HepG2 (cell line): ENCODE data around the gene ASTN2. TPM values are rescaled to one million over a fixed set of nuclear protein-coding genes. Genes with fewer than 3 reads are reported as not detected.

Experiments used
- ATAC-seq: fragments of 200-7000 bp; cut with Tn5 transposase; 3 replicates; pipeline ENCODE4 v1.9.1; 2020; ENCODE audit warnings: mild to moderate bottlenecking, moderate library complexity
- BruUV-seq: library from RNA; stranded (reverse); fragments of 400-500 nt; replicated peaks from 2 replicates; lab custom pipeline; 2021; lab: Mats Ljungman, UMichigan
- CTCF ChIA-PET: fragments of 300-600 bp; formaldehyde crosslinking; extraction: SDS; loops from one replicate; lab custom pipeline; 2021; ENCODE audit warnings: low total read pairs, inconsistent platforms, low intra/inter-chr PET ratio; lab: Yijun Ruan, JAX
- POLR2A ChIA-PET: fragments of 350-600 bp; sonication (Branson Sonifier 250); formaldehyde crosslinking; loops from one replicate; lab custom pipeline; 2020; ENCODE audit warnings: antibody characterized with exemption, inconsistent platforms; lab: Yijun Ruan, JAX
- DNase-seq: peaks from one replicate; pipeline ENCODE4 v3.0.0-alpha.2; 2015; ENCODE audit warnings: low spot score
- FAIRE-seq: peaks from 3 replicates; lab custom pipeline; 2011; peaks lifted over from hg19 to GRCh38; lab: Jason Lieb, UNC
- H2AFZ ChIP-seq: one replicate; pipeline ENCODE4 v1.6.1; 2011; ENCODE audit warnings: low read length, inconsistent platforms
- H3K27ac ChIP-seq: fragments of 300-600 bp; 3 replicates; pipeline ENCODE4 v1.8.0; 2011; ENCODE audit warnings: mixed run types, mild to moderate bottlenecking, mixed read lengths, low read length, inconsistent platforms; ENCODE audit not compliant: insufficient read depth; ENCODE audit errors: extremely low read length
- H3K27me3 ChIP-seq, 2 experiments: fragments of 200-600 bp in 1 of 2; 2 replicates in 1 of 2; 3 replicates in 1 of 2; pipeline versions ENCODE4 v1.6.0 to v1.8.0; 2011; ENCODE audit warnings: low read length in 2 of 2, mild to moderate bottlenecking in 2 of 2, moderate library complexity in 2 of 2, inconsistent platforms in 1 of 2; ENCODE audit not compliant: insufficient read depth in 2 of 2, control insufficient read depth in 1 of 2
- H3K36me3 ChIP-seq, 2 experiments: fragments of 200-600 bp in 1 of 2; replicated peaks in 1 of 2; 2 replicates in 1 of 2; 3 replicates in 1 of 2; pipeline versions ENCODE4 v1.5.1 to v1.8.0; 2011; ENCODE audit warnings: low read length in 2 of 2, inconsistent platforms in 1 of 2; ENCODE audit not compliant: insufficient read depth in 2 of 2, control insufficient read depth in 1 of 2
- H3K4me1 ChIP-seq: 2 replicates; pipeline ENCODE4 v1.5.1; 2012; ENCODE audit warnings: low read length, inconsistent platforms; ENCODE audit not compliant: insufficient read depth
- H3K4me2 ChIP-seq: 2 replicates; pipeline ENCODE4 v1.6.0; 2011; ENCODE audit warnings: low read depth, low read length, inconsistent platforms
- H3K4me3 ChIP-seq, 3 experiments: fragments of 200-600 bp in 1 of 3; sonication (generic), shearing (Covaris generic) in 1 of 3; replicated peaks in 1 of 3; 2 replicates each; pipeline ENCODE4 v1.5.1; 2011 to 2016; ENCODE audit warnings: low read length in 3 of 3, inconsistent platforms in 2 of 3, low read depth in 2 of 3, mild to moderate bottlenecking in 2 of 3, control low read depth in 1 of 3, mixed read lengths in 1 of 3; ENCODE audit not compliant: insufficient read depth in 1 of 3
- H3K79me2 ChIP-seq: one replicate; pipeline ENCODE4 v1.6.1; 2011; ENCODE audit warnings: low read length, inconsistent platforms; ENCODE audit not compliant: insufficient read depth
- H3K9ac ChIP-seq: 2 replicates; pipeline ENCODE4 v1.6.0; 2011; ENCODE audit warnings: mild to moderate bottlenecking, low read depth, low read length, inconsistent platforms; ENCODE audit not compliant: insufficient read depth
- H3K9me3 ChIP-seq: 2 replicates; pipeline ENCODE4 v1.5.1; 2012; ENCODE audit warnings: mild to moderate bottlenecking, low read length
- H4K20me1 ChIP-seq: 2 replicates; pipeline ENCODE4 v1.6.0; 2011; ENCODE audit warnings: inconsistent platforms, mild to moderate bottlenecking, low read length, moderate library complexity; ENCODE audit not compliant: insufficient read depth
- ARID3A ChIP-seq: IDR thresholded peaks from 2 replicates; pipeline ENCODE4 v1.6.1; 2012; ENCODE audit warnings: low read depth, low read length, improper control_type of control experiment
- BCL3 ChIP-seq: sonication (generic); formaldehyde crosslinking; IDR thresholded peaks from 2 replicates; pipeline ENCODE4 v1.5.1; 2020; ENCODE audit warnings: mild to moderate bottlenecking, missing genetic modification reagents, moderate library complexity
- HNF1A ChIP-seq, 2 experiments: sonication (generic) in 1 of 2; formaldehyde crosslinking in 1 of 2; IDR thresholded peaks; 2 replicates each; pipeline versions ENCODE4 v1.4.0 to v1.6.1; 2016 to 2020; ENCODE audit warnings: borderline replicate concordance in 1 of 2, low read depth in 1 of 2, mild to moderate bottlenecking in 1 of 2, missing genetic modification reagents in 1 of 2
- NONO ChIP-seq, 2 experiments: fragments of 450-650 bp in 1 of 2; sonication (generic) in 1 of 2; formaldehyde crosslinking in 1 of 2; IDR thresholded peaks in 1 of 2; conservative IDR thresholded peaks in 1 of 2; 2 replicates each; pipeline versions ENCODE4 v1.6.1 to v1.8.0; 2017 to 2022; ENCODE audit warnings: mild to moderate bottlenecking in 1 of 2, missing genetic modification reagents in 1 of 2, moderate library complexity in 1 of 2
- NR2F2 ChIP-seq: IDR thresholded peaks from 2 replicates; pipeline ENCODE4 v1.6.1; 2012; ENCODE audit warnings: low read depth, inconsistent platforms, borderline replicate concordance
- RBM22 ChIP-seq: fragments of 200-400 bp; formaldehyde crosslinking; optimal IDR thresholded peaks from 2 replicates; pipeline ENCODE3; 2017; ENCODE audit warnings: mild to moderate bottlenecking, low read length, moderate library complexity
- TMF1 ChIP-seq: sonication (generic); formaldehyde crosslinking; IDR thresholded peaks from 2 replicates; pipeline ENCODE4 v1.8.1; 2022; ENCODE audit warnings: low read depth, missing genetic modification reagents
- ZNF740 ChIP-seq: sonication (generic); formaldehyde crosslinking; IDR thresholded peaks from 2 replicates; pipeline ENCODE4 v1.4.0; 2020; ENCODE audit warnings: missing genetic modification reagents
- WGBS: methylation state at CpG from one replicate; pipeline ENCODE4 v1.1.6; 2017; ENCODE audit warnings: low lambda C conversion rate; 5-methylcytosine and 5-hydroxymethylcytosine counted together
- in situ Hi-C: cut with HindIII; loops from 2 replicates; pipeline ENCODE4 v1.10.0; 2017; ENCODE audit warnings: low pct_unique_long_range_greater_than_20kb; ENCODE audit not compliant: extremely low pct_ligation_motif_present
- intact Hi-C: fragments of 100-400 bp; cut with micrococcal nuclease; formaldehyde crosslinking; loops from one replicate; pipeline ENCODE4 v1.10.0; 2022; ENCODE audit not compliant: unreplicated experiment
- polyA plus RNA-seq, 8 experiments: library from polyadenylated mRNA; depleted of rRNA in 3 of 8; stranded (reverse) in 7 of 8; unstranded in 1 of 8; fragments of >200 nt; fragmentation: Illumina TruSeq in 4 of 8; extraction: Trizol in 4 of 8; gene quantifications; 2 replicates each; pipeline versions ENCODE4 v1.2.1 to v1.2.3, GENCODE V29; 2011 to 2016; ENCODE audit warnings: low read depth in 4 of 8, missing spikeins in 1 of 8, mixed read lengths in 1 of 8; ENCODE audit not compliant: insufficient read depth in 1 of 8
- total RNA-seq, 5 experiments: library from RNA; depleted of rRNA; stranded (reverse); fragments of >200 nt; fragmentation: Illumina TruSeq; extraction: Trizol; gene quantifications; 2 replicates each; pipeline ENCODE4 v1.2.3, GENCODE V29; 2016; ENCODE audit warnings: low read depth in 1 of 5

ASTN2 gene
- total and polyA plus RNA-seq, 2 of the 13 experiments (the other 11 are each of a cell fraction or from before 2014, with no cell fraction given), result 5.2 to 13.5 TPM

GRCh38 chr9:117136461-117136860 lies 278.4 kb downstream of the ASTN2 start:
- CTCF ChIA-PET, result no interaction called here
- Histone ChIP-seq H3K9me3 (no peaks in the 10 kb centered on the region), H3K27ac (no peak overlapping the region), H3K79me2 (no peaks in the 10 kb centered on the region), H3K4me2 (no peak overlapping the region), H3K27me3 (no peaks in the 10 kb centered on the region), H3K9ac (no peak overlapping the region), H3K4me1 (no peaks in the 10 kb centered on the region), H3K4me3 (no peak overlapping the region), H2AFZ (no peak overlapping the region)
- 0% methylated on average over 4 of the region's 4 CpGs for WGBS
- no peak for ATAC-seq
- intact Hi-C loops, result no loop called here
- no TSS peak for BruUV-seq
- TF ChIP-seq TMF1 (CRISPR knock-in tag), result no peak
- TF ChIP-seq, all 625 proteins: peak for 0
- POLR2A ChIA-PET, result no interaction called here
- in situ Hi-C loops, result no loop called here
- Histone ChIP-seq H3K36me3 (no peaks in the 10 kb centered on the region), H4K20me1 (no peaks in the 10 kb centered on the region)
- no peak for DNase-seq
- no peak for FAIRE-seq

- Histone ChIP-seq H4K20me1 (no peaks in the 10 kb centered on the region), H2AFZ (no peak overlapping the region), H3K79me2 (no peaks in the 10 kb centered on the region), H3K36me3 (no peaks in the 10 kb centered on the region), H3K9ac (no peak overlapping the region), H3K4me1 (no peaks in the 10 kb centered on the region), H3K9me3 (no peaks in the 10 kb centered on the region), H3K4me2 (no peak overlapping the region), H3K27me3 (no peaks in the 10 kb centered on the region), H3K27ac (no peak overlapping the region), H3K4me3 (no peak overlapping the region)
- FAIRE-seq (no peak), DNase-seq (no peak), ATAC-seq (no peak)
- BruUV-seq, result no TSS peak
- in situ Hi-C loops, result no loop called here
- intact Hi-C loops, result no loop called here
- POLR2A ChIA-PET, result no interaction called here
- CTCF ChIA-PET, result no interaction called here
- WGBS, result 2% methylated on average over 5 of the region's 5 CpGs
- TF ChIP-seq RBM22, result no peak
- TF ChIP-seq BCL3, result no peak
- no peak for TF ChIP-seq ZNF740 (CRISPR knock-in tag)
- TF ChIP-seq NR2F2, result no peak
- no peak for TF ChIP-seq HNF1A (IDR thresholded peaks at IDR 0.05; ENCODE audit: low read depth)
- no peak for TF ChIP-seq HNF1A (CRISPR knock-in tag; IDR thresholded peaks at IDR 0.05; ENCODE audit: borderline replicate concordance)
- TF ChIP-seq ARID3A, result no peak
- no peak for TF ChIP-seq NONO (IDR thresholded peaks at IDR 0.05)
- no peak for TF ChIP-seq NONO (CRISPR knock-in tag; conservative IDR thresholded peaks at IDR 0.05)
These were observed 279.3 kb downstream of the ASTN2 start for GRCh38 chr9:117135501-117136098.
